GM10266 (cell line): ENCODE data around the gene GPR4.
"Not testable (repeated sequence)": the region's sequence is repeated elsewhere in the genome, so short reads cannot be mapped to it uniquely, and the experiment has no call there.

ENCODE experiments used
- DNase-seq: peaks from one replicate; pipeline ENCODE4 v3.0.0; 2012; ENCODE audit errors: extremely low spot score
- TF ChIP-seq, protein P1 (sequence below): IDR thresholded peaks from 2 replicates; pipeline ENCODE4 v1.5.1; 2012; ENCODE audit warnings: mild to moderate bottlenecking, low read depth; ENCODE audit not compliant: control insufficient read depth, insufficient read depth; ENCODE audit errors: missing control alignments

Gene GPR4

DNA sequence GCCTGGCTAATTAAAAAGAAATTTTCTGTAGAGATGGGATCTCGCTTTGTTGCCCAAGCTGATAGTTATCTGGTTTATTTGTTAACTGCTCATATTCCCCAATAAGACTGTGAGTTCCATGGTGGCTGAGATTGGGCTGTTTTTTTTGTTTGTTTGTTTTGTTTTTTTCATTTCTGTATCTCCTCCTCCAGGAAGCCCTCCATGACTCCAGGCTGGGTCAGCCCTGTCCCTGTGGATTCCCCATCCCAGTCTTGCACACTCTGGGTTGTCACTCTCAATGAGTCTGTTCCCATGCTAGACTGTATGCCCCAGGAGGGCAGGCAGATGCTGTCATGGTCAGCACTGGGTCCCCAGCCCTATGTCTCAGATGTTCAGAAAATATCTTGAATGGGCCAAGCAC, 34.3 kb upstream of the GPR4 start:
- TF ChIP-seq, protein P1, sequence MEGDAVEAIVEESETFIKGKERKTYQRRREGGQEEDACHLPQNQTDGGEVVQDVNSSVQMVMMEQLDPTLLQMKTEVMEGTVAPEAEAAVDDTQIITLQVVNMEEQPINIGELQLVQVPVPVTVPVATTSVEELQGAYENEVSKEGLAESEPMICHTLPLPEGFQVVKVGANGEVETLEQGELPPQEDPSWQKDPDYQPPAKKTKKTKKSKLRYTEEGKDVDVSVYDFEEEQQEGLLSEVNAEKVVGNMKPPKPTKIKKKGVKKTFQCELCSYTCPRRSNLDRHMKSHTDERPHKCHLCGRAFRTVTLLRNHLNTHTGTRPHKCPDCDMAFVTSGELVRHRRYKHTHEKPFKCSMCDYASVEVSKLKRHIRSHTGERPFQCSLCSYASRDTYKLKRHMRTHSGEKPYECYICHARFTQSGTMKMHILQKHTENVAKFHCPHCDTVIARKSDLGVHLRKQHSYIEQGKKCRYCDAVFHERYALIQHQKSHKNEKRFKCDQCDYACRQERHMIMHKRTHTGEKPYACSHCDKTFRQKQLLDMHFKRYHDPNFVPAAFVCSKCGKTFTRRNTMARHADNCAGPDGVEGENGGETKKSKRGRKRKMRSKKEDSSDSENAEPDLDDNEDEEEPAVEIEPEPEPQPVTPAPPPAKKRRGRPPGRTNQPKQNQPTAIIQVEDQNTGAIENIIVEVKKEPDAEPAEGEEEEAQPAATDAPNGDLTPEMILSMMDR = no peak
- DNase-seq = no peak

DNA sequence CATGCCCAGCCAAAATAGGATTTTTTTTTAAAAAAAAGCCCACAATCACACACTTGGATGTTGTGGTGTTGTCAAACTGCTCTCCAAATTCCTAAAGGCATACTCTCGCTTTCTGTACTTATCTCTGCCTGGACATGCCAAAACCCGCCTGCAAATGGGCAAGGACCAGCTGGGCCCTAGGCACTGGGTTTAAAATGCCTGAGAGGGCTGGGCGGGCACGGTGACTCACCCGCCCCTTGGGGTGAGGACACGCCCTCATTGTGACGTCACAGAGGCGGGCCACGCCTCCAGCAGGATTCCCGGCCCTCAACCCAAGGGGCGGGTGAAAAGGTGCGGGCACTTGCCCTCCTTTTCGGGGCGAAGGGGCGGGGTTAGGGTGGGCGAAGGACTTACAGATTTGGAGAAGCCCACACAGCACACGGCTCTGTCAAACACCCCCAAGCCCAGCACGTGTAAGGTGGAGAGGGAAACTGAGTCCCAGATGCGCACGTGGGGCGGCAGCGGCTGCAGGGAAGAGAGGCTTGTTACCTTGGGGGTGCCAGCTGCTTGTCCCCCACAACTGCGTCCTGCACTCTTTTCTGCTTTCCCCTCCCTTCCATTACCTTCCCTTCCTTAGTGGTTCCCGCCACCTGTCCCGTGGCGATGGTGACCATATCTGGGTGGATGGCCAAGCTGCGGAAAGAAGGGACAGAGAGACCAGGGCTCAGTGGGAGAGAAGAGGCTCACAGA, 30.6 kb upstream of the GPR4 start:
- TF ChIP-seq, protein P1 = no peak
- DNase-seq = peak; percentile 39

DNA sequence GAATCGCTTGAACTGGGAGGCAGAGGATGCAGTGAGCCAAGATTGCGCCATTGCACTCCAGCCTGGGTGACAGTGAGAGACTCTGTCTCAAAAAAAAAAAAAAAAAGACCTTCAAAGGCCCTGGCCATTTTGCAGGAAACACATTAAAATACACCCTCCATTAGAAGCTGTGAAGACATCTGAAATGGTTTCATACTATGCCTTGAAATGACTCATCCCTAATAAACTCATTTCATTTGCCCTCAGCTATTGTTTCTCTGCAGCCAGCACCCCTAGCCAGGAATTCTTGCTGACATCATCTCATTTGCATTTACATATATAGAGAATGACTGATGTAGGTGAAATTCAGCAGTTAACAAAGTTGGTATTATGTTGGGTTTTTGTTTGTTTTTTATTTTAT, 28.5 kb upstream of the GPR4 start:
- TF ChIP-seq, protein P1 = no peak
- peak; percentile 77 for DNase-seq

DNA sequence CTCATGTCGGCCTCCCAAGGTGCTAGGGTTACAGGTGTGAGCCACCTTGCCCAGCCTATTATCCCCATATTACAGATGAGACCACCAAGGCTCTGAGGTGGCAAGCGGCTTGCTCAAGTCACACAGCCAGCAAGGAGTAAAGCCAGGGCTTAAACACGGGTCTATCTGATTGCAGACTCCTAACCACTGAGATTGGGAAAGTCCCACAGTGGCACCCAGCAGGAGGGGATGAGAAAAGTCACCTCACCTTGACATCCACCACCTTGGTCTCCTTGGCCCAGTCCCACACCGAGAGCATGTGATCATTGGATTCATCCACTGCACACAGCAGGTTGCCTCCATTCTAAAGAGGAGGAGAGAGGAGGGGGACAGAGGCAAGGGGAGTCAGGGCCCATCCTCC, 27.7 kb upstream of the GPR4 start:
- TF ChIP-seq, protein P1 = no peak
- no peak for DNase-seq

DNA sequence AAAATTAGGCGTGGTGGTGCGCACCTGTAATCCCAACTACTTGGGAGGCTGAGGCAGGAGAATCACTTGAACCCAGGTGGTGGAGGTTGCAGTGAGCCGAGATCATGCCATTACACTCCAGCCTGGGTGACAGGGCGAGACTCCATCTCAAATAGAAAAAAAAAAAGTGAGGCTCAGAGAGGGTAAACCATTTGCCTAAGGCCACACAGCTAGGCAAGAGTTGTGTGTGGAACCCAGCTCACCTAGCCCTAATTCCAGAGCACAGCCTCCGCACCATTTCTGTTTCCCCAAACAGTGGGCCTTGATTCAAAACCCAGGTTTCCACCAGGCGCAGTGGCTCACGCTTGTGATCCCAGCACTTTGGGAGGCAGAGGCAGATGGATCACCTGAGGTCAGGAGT, 26.2 kb upstream of the GPR4 start:
- not testable (repeated sequence) for DNase-seq

DNA sequence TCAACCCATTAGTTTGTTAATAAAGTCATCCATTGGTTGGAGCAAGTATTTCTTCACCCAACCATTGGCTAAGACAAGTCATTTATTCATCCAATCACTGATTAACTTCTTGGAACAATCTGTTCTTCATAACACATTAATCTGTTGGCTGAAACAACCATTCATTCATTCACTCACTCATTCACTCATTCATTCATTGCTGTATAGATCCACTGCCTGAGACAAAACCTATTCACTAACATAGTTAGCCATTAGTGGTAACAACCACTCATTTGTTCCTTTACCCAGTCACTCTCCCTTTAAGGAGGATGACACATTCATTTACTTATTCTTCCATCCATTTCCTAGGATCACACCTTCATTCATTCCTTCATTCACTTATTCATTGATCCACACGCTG, 22.0 kb upstream of the GPR4 start:
- TF ChIP-seq, protein P1 = no peak
- DNase-seq = no peak

DNA sequence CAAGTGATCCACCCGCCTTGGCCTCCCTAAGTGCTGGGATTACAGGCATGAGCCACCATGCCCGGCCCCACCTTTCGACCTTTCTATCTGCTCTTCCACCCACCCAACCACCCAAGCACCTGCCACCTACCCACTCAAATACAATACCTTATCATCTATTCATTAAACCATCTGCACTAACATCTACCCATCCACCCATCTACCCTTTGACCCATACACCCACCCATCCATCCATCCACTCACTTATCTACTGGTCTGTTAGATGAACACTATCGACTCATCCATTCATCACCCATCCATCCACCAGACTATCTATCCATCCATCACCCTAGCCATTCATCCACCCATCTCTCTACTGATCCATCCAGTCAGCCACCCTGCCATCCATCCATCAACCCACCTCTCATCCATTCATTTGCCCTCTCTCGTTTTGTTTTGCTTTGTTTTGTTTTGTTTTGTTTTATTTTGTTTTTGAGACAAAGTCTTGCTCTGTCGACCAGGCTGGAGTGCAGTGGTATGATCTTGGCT, 20.0 kb upstream of the GPR4 start:
- TF ChIP-seq, protein P1 = no peak
- no peak for DNase-seq
